SK-N-SH treated with all-trans-retinoic acid at 6 μM for 48 hours (cell line): ENCODE results near the gene CDK3.

ENCODE experiments used
- ARNTL ChIP-seq: fragments of 450-650 bp; formaldehyde crosslinking; IDR thresholded peaks from 2 replicates; pipeline ENCODE4 v1.5.0; 2020; ENCODE audit warnings: low read depth, mild to moderate bottlenecking, moderate library complexity, borderline replicate concordance
- BACH2 ChIP-seq: fragments of 250-450 bp; sonication (Bioruptor Pico); IDR thresholded peaks from 2 replicates; pipeline ENCODE4 v1.9.0; 2021; ENCODE audit warnings: mild to moderate bottlenecking, borderline replicate concordance
- PPARA ChIP-seq: fragments of 250-450 bp; sonication (Bioruptor Pico); IDR thresholded peaks from 2 replicates; pipeline ENCODE4 v1.5.0; 2020; ENCODE audit warnings: mild to moderate bottlenecking, borderline replicate concordance
- SNAI2 ChIP-seq: fragments of 250-450 bp; sonication (Bioruptor Pico); IDR thresholded peaks from 2 replicates; pipeline ENCODE4 v1.5.0; 2020; ENCODE audit warnings: mild to moderate bottlenecking, moderate library complexity
- ZFP3 ChIP-seq: fragments of 250-450 bp; sonication (Bioruptor Pico); IDR thresholded peaks from 2 replicates; pipeline ENCODE4 v1.5.0; 2020; ENCODE audit warnings: mild to moderate bottlenecking, moderate library complexity
- ZFP30 ChIP-seq: fragments of 450-650 bp; formaldehyde crosslinking; IDR thresholded peaks from 2 replicates; pipeline ENCODE4 v1.5.0; 2022; ENCODE audit warnings: mild to moderate bottlenecking, moderate library complexity
- TF ChIP-seq, protein P1 (sequence below): fragments of 250-450 bp; sonication (Bioruptor Pico); IDR thresholded peaks from 2 replicates; pipeline ENCODE4 v1.5.0; 2020; ENCODE audit warnings: mild to moderate bottlenecking, moderate library complexity
- TF ChIP-seq, protein P2 (sequence below): fragments of 250-450 bp; sonication (Bioruptor Pico); IDR thresholded peaks from 2 replicates; pipeline ENCODE4 v1.8.0; 2021; ENCODE audit warnings: low read depth, mild to moderate bottlenecking, moderate library complexity, borderline replicate concordance
- TF ChIP-seq, protein P3 (sequence below): fragments of 250-450 bp; sonication (Bioruptor Pico); IDR thresholded peaks from 2 replicates; pipeline ENCODE4 v1.5.1; 2020; ENCODE audit warnings: low read depth, mild to moderate bottlenecking, moderate library complexity
- TF ChIP-seq, protein P4 (sequence below): fragments of 250-450 bp; sonication (Bioruptor Pico); IDR thresholded peaks from 2 replicates; pipeline ENCODE4 v1.5.1; 2021; ENCODE audit warnings: mild to moderate bottlenecking, moderate library complexity
- TF ChIP-seq, protein P5 (sequence below): fragments of 250-450 bp; sonication (Bioruptor Pico); IDR thresholded peaks from 2 replicates; pipeline ENCODE4 v1.8.0; 2020; ENCODE audit warnings: mild to moderate bottlenecking, moderate library complexity, borderline replicate concordance

DNA sequence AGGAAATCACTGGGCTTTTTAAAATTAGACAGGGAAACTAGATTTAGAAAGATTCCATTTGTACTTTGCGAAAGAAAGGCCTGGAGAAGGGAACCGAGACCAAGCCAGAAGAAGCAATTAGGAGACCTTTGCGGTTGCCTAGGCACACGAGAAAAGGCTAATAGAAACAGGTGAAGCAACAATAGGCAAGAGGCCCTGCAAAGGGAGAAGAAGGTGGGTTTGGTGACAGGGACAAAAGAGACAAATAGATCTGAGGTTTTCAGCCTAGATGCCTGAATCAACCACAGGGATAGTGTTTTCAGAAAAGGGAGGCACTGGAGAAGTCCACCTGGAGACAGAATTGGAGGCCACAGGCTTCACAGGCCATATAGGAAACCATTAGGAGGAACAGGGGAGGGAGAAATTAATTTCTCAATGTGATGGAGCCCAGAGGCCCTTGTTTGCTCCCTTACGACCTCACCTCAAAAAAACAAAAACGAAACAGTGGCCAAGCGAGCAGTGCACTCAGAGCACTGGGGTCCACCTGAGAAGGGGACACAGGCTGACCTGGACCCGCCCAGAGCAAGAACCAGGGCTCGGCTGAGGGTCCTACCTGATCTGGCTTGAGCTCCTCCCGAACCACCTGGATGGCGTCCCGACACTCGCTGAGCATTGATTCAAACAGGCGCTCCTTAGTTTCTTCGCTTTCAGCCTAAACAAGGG, 49.3 kb downstream of the CDK3 start:
- no peak for TF ChIP-seq ZFP30 (CRISPR knock-in tag)
- TF ChIP-seq, protein P1, sequence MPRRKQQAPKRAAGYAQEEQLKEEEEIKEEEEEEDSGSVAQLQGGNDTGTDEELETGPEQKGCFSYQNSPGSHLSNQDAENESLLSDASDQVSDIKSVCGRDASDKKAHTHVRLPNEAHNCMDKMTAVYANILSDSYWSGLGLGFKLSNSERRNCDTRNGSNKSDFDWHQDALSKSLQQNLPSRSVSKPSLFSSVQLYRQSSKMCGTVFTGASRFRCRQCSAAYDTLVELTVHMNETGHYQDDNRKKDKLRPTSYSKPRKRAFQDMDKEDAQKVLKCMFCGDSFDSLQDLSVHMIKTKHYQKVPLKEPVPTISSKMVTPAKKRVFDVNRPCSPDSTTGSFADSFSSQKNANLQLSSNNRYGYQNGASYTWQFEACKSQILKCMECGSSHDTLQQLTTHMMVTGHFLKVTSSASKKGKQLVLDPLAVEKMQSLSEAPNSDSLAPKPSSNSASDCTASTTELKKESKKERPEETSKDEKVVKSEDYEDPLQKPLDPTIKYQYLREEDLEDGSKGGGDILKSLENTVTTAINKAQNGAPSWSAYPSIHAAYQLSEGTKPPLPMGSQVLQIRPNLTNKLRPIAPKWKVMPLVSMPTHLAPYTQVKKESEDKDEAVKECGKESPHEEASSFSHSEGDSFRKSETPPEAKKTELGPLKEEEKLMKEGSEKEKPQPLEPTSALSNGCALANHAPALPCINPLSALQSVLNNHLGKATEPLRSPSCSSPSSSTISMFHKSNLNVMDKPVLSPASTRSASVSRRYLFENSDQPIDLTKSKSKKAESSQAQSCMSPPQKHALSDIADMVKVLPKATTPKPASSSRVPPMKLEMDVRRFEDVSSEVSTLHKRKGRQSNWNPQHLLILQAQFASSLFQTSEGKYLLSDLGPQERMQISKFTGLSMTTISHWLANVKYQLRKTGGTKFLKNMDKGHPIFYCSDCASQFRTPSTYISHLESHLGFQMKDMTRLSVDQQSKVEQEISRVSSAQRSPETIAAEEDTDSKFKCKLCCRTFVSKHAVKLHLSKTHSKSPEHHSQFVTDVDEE (CRISPR knock-in tag) = no peak
- TF ChIP-seq, protein P2, sequence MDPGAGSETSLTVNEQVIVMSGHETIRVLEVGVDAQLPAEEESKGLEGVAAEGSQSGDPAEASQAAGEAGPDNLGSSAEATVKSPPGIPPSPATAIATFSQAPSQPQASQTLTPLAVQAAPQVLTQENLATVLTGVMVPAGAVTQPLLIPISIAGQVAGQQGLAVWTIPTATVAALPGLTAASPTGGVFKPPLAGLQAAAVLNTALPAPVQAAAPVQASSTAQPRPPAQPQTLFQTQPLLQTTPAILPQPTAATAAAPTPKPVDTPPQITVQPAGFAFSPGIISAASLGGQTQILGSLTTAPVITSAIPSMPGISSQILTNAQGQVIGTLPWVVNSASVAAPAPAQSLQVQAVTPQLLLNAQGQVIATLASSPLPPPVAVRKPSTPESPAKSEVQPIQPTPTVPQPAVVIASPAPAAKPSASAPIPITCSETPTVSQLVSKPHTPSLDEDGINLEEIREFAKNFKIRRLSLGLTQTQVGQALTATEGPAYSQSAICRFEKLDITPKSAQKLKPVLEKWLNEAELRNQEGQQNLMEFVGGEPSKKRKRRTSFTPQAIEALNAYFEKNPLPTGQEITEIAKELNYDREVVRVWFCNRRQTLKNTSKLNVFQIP (CRISPR knock-in tag) = no peak
- TF ChIP-seq, protein P3, sequence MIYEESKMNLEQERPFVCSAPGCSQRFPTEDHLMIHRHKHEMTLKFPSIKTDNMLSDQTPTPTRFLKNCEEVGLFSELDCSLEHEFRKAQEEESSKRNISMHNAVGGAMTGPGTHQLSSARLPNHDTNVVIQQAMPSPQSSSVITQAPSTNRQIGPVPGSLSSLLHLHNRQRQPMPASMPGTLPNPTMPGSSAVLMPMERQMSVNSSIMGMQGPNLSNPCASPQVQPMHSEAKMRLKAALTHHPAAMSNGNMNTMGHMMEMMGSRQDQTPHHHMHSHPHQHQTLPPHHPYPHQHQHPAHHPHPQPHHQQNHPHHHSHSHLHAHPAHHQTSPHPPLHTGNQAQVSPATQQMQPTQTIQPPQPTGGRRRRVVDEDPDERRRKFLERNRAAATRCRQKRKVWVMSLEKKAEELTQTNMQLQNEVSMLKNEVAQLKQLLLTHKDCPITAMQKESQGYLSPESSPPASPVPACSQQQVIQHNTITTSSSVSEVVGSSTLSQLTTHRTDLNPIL (CRISPR knock-in tag) = no peak
- TF ChIP-seq, protein P4, sequence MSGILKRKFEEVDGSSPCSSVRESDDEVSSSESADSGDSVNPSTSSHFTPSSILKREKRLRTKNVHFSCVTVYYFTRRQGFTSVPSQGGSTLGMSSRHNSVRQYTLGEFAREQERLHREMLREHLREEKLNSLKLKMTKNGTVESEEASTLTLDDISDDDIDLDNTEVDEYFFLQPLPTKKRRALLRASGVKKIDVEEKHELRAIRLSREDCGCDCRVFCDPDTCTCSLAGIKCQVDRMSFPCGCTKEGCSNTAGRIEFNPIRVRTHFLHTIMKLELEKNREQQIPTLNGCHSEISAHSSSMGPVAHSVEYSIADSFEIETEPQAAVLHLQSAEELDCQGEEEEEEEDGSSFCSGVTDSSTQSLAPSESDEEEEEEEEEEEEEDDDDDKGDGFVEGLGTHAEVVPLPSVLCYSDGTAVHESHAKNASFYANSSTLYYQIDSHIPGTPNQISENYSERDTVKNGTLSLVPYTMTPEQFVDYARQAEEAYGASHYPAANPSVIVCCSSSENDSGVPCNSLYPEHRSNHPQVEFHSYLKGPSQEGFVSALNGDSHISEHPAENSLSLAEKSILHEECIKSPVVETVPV = no peak
- no peak for TF ChIP-seq ZFP3
- no peak for TF ChIP-seq ARNTL (CRISPR knock-in tag)
- TF ChIP-seq PPARA (CRISPR knock-in tag) = no peak
- no peak for TF ChIP-seq BACH2 (CRISPR knock-in tag)
- TF ChIP-seq SNAI2 (CRISPR knock-in tag) = no peak
- TF ChIP-seq, protein P5, sequence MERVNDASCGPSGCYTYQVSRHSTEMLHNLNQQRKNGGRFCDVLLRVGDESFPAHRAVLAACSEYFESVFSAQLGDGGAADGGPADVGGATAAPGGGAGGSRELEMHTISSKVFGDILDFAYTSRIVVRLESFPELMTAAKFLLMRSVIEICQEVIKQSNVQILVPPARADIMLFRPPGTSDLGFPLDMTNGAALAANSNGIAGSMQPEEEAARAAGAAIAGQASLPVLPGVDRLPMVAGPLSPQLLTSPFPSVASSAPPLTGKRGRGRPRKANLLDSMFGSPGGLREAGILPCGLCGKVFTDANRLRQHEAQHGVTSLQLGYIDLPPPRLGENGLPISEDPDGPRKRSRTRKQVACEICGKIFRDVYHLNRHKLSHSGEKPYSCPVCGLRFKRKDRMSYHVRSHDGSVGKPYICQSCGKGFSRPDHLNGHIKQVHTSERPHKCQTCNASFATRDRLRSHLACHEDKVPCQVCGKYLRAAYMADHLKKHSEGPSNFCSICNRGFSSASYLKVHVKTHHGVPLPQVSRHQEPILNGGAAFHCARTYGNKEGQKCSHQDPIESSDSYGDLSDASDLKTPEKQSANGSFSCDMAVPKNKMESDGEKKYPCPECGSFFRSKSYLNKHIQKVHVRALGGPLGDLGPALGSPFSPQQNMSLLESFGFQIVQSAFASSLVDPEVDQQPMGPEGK (CRISPR knock-in tag) = no peak
